ENCODE measurements around the gene TP63.
A peak's percentile ranks its signal among the peaks of the same experiment; 100 is the strongest.
"Not testable (repeated sequence)": the region's sequence is repeated elsewhere in the genome, so short reads cannot be mapped to it uniquely, and the experiment has no call there.

Gene TP63

DNA sequence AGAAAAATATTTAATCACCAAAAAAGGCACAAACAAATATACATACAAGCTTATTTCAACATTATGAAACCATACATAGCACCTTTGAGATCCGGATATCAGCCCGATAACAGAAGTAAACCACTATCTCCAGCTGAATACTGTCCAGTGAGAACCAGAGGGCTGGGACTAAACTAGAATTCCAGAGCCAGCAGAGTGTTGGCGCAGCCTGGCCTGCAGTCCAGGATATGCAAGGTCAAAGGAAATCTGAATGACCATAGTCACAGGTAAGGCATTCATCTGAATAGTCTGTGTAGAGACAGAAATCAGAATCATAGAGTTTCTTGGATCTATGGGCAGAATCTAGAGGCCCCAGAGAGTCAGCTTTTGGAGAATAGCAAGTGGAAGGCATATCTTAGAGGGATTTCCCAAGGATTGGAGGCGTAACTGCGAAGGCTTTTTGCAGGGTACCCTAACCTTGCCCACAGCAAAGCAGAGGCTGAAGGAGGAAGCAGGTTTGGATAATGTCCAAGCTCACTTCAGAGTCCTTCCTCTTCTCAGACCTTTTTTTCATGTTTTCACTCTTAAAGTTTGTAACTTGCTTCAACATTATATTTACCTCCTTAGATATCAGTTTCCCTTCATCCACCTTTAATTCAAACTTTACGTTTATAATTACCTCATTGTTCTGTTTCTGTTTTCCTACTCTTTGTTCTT, 32.5 kb upstream of the TP63 start:
- no peak overlapping the region for H3K27ac Mint-ChIP-seq (ENCODE audit: low read depth)
- ATAC-seq (replicated peaks; ENCODE audit: extremely low read depth, poor library complexity, severe bottlenecking) (no peak), DNase-seq (ENCODE audit: low spot score in 2 of 2) (no peak)
- H3K4me1 Mint-ChIP-seq = no peaks in the 10 kb centered on the region
- no peak overlapping the region for H3K4me3 Mint-ChIP-seq
- H3K27me3 Mint-ChIP-seq = no peaks in the 10 kb centered on the region
- no peaks in the 10 kb centered on the region for H3K9me3 Mint-ChIP-seq
- H3K36me3 Mint-ChIP-seq (ENCODE audit: insufficient read depth) = no peaks in the 10 kb centered on the region

- H3K27ac Mint-ChIP-seq (ENCODE audit: low read depth) = no peak overlapping the region
- H3K4me3 Mint-ChIP-seq = no peak overlapping the region
- no peaks in the 10 kb centered on the region for H3K36me3 Mint-ChIP-seq (ENCODE audit: insufficient read depth)
- no peaks in the 10 kb centered on the region for H3K4me1 Mint-ChIP-seq
- DNase-seq (ENCODE audit: low spot score in 2 of 2) = no peak
- peaks cover 4% of the 10 kb centered on the region for H3K9me3 Mint-ChIP-seq
- ATAC-seq (replicated peaks; ENCODE audit: extremely low read depth, poor library complexity, severe bottlenecking) = no peak
- no peaks in the 10 kb centered on the region for H3K27me3 Mint-ChIP-seq
Observed at GRCh38 chr3:189602471-189602870, 28.7 kb upstream of the TP63 start.

DNA sequence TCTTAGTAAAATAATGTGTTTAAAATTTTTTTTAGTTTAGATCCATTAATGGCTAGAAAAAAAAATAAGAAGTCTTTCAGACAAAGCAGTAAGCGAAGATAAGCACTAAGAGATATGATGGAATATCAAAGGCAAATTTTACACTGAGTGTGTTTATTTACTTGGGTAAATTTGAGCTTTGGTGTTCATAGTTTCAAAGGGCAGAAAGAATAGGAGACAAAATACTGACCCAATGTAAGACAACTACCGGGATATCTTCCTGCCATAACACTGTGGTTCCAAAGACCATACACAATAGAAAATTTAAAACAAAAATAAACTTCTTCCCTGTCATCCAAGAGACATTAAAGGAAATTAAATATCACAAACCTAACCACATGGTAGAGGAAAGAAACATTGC, 25.5 kb upstream of the TP63 start:
- Mint-ChIP-seq H3K36me3 (ENCODE audit: insufficient read depth) (no peaks in the 10 kb centered on the region), H3K27me3 (no peaks in the 10 kb centered on the region), H3K4me3 (no peak overlapping the region), H3K27ac (ENCODE audit: low read depth) (no peak overlapping the region), H3K9me3 (peaks cover 9% of the 10 kb centered on the region), H3K4me1 (no peaks in the 10 kb centered on the region)
- ATAC-seq (replicated peaks; ENCODE audit: extremely low read depth, poor library complexity, severe bottlenecking) (no peak), DNase-seq (ENCODE audit: low spot score in 2 of 2) (no peak)

- no peak for ATAC-seq (replicated peaks; ENCODE audit: extremely low read depth, poor library complexity, severe bottlenecking)
- H3K27ac Mint-ChIP-seq (ENCODE audit: low read depth) = no peak overlapping the region
- H3K36me3 Mint-ChIP-seq (ENCODE audit: insufficient read depth) = no peaks in the 10 kb centered on the region
- DNase-seq (ENCODE audit: low spot score in 2 of 2) = no peak
- H3K4me1 Mint-ChIP-seq = no peaks in the 10 kb centered on the region
- H3K27me3 Mint-ChIP-seq = no peaks in the 10 kb centered on the region
- peaks cover 16% of the 10 kb centered on the region for H3K9me3 Mint-ChIP-seq
- no peak overlapping the region for H3K4me3 Mint-ChIP-seq
Observed at GRCh38 chr3:189606774-189607173, 24.4 kb upstream of the TP63 start.

GRCh38 chr3:189612641-189613040, 18.5 kb upstream of the TP63 start:
- ATAC-seq (replicated peaks; ENCODE audit: extremely low read depth, poor library complexity, severe bottlenecking); H3K27me3 Mint-ChIP-seq; H3K4me1 Mint-ChIP-seq; H3K27ac Mint-ChIP-seq (ENCODE audit: low read depth); H3K36me3 Mint-ChIP-seq (ENCODE audit: insufficient read depth); H3K4me3 Mint-ChIP-seq; DNase-seq (ENCODE audit: low spot score in 2 of 2): not testable (repeated sequence)
- peaks cover 11% of the 10 kb centered on the region for H3K9me3 Mint-ChIP-seq

- H3K27ac Mint-ChIP-seq (ENCODE audit: low read depth) = no peak overlapping the region
Observed at GRCh38 chr3:189613122-189613521, 18.1 kb upstream of the TP63 start.

GRCh38 chr3:189621948-189622603, 9.1 kb upstream of the TP63 start:
- Mint-ChIP-seq H3K27me3 (no peaks in the 10 kb centered on the region), H3K4me3 (no peak overlapping the region), H3K4me1 (no peaks in the 10 kb centered on the region), H3K36me3 (ENCODE audit: insufficient read depth) (no peaks in the 10 kb centered on the region), H3K9me3 (no peaks in the 10 kb centered on the region), H3K27ac (ENCODE audit: low read depth) (no peak overlapping the region)
- no peak for DNase-seq (ENCODE audit: low spot score in 2 of 2)
- ATAC-seq (replicated peaks; ENCODE audit: extremely low read depth, poor library complexity, severe bottlenecking) = no peak

More at GRCh38 chr3:189613122-189613521, 18.1 kb upstream of the TP63 start:
- H3K4me3 Mint-ChIP-seq = no peak overlapping the region
- DNase-seq (ENCODE audit: low spot score in 2 of 2) (no peak), ATAC-seq (replicated peaks; ENCODE audit: extremely low read depth, poor library complexity, severe bottlenecking) (no peak)
- H3K9me3 Mint-ChIP-seq = peaks cover 11% of the 10 kb centered on the region
- H3K36me3 Mint-ChIP-seq (ENCODE audit: insufficient read depth) = no peaks in the 10 kb centered on the region
- no peaks in the 10 kb centered on the region for H3K4me1 Mint-ChIP-seq
- H3K27me3 Mint-ChIP-seq = no peaks in the 10 kb centered on the region

DNA sequence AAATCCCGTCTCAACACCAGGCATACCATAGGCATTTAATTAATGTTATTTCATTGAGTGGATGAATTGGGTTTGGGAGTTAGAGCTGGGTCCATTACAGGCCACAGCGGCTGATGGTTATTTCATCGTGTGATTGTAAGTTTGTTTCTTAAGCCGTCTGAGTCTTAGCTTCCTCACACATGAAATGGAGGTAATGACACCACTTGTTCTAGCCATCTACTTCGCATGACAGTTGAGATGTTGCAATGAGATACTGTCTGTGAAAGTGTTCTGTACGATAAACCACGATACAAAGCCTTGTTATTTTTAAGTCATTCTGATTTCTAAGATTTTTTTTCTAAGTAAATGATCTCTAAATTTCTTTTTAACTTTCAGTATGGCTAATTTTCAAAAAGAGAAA, 8.6 kb upstream of the TP63 start:
- no peak overlapping the region for H3K27ac Mint-ChIP-seq (ENCODE audit: low read depth)
- DNase-seq (ENCODE audit: low spot score in 2 of 2) (no peak), ATAC-seq (replicated peaks; ENCODE audit: extremely low read depth, poor library complexity, severe bottlenecking) (no peak)

GRCh38 chr3:189624130-189624529, 7.1 kb upstream of the TP63 start:
- ATAC-seq (replicated peaks; ENCODE audit: extremely low read depth, poor library complexity, severe bottlenecking) (no peak), DNase-seq (ENCODE audit: low spot score in 2 of 2) (no peak)
- Mint-ChIP-seq H3K4me1 (no peaks in the 10 kb centered on the region), H3K9me3 (no peaks in the 10 kb centered on the region), H3K27ac (ENCODE audit: low read depth) (no peak overlapping the region), H3K4me3 (no peak overlapping the region), H3K36me3 (ENCODE audit: insufficient read depth) (no peaks in the 10 kb centered on the region), H3K27me3 (no peaks in the 10 kb centered on the region)

More for the DNA sequence above, 8.6 kb upstream of the TP63 start:
- H3K4me3 Mint-ChIP-seq = no peak overlapping the region
- no peaks in the 10 kb centered on the region for H3K36me3 Mint-ChIP-seq (ENCODE audit: insufficient read depth)
- H3K4me1 Mint-ChIP-seq = no peaks in the 10 kb centered on the region
- H3K27me3 Mint-ChIP-seq = no peaks in the 10 kb centered on the region
- H3K9me3 Mint-ChIP-seq = no peaks in the 10 kb centered on the region

GRCh38 chr3:189625071-189625470, 6.1 kb upstream of the TP63 start:
- Mint-ChIP-seq H3K9me3 (no peaks in the 10 kb centered on the region), H3K4me3 (no peak overlapping the region), H3K27ac (ENCODE audit: low read depth) (no peak overlapping the region), H3K4me1 (no peaks in the 10 kb centered on the region), H3K36me3 (ENCODE audit: insufficient read depth) (no peaks in the 10 kb centered on the region), H3K27me3 (no peaks in the 10 kb centered on the region)
- no peak for ATAC-seq (replicated peaks; ENCODE audit: extremely low read depth, poor library complexity, severe bottlenecking)
- DNase-seq (ENCODE audit: low spot score in 2 of 2) = no peak

DNA sequence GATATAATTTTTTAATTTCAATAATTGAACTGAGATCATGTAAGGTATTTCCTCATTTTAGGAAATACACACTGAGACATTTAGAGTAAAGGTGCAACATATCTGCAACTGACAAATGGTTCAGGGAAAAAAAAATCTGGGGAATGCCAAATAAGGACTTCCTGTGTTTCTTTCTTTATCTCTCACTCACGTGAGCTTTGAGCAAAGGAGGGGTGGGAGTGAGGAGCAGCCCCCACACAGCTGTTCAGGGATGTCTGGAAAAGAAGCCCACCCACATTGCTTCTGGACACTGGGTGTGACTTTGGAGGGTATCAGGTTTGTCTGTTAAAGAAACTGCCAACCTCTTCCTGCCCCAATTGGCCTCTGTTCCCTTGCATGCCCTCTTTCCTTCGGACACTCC, 5.6 kb upstream of the TP63 start:
- Mint-ChIP-seq H3K9me3 (no peaks in the 10 kb centered on the region), H3K4me3 (no peak overlapping the region), H3K27ac (ENCODE audit: low read depth) (no peak overlapping the region), H3K27me3 (no peaks in the 10 kb centered on the region), H3K4me1 (peaks cover 5% of the 10 kb centered on the region), H3K36me3 (ENCODE audit: insufficient read depth) (no peaks in the 10 kb centered on the region)
- DNase-seq (ENCODE audit: low spot score in 2 of 2) (no peak), ATAC-seq (replicated peaks; ENCODE audit: extremely low read depth, poor library complexity, severe bottlenecking) (no peak)

GRCh38 chr3:189626286-189626685, 4.9 kb upstream of the TP63 start:
- no peaks in the 10 kb centered on the region for H3K36me3 Mint-ChIP-seq (ENCODE audit: insufficient read depth)
- peaks cover 8% of the 10 kb centered on the region for H3K4me1 Mint-ChIP-seq
- ATAC-seq (replicated peaks; ENCODE audit: extremely low read depth, poor library complexity, severe bottlenecking) (no peak), DNase-seq (ENCODE audit: low spot score in 2 of 2) (no peak)
- H3K9me3 Mint-ChIP-seq = no peaks in the 10 kb centered on the region
- H3K27me3 Mint-ChIP-seq = no peaks in the 10 kb centered on the region
- no peak overlapping the region for H3K4me3 Mint-ChIP-seq
- H3K27ac Mint-ChIP-seq (ENCODE audit: low read depth) = no peak overlapping the region

- no peaks in the 10 kb centered on the region for H3K36me3 Mint-ChIP-seq (ENCODE audit: insufficient read depth)
- no peak overlapping the region for H3K27ac Mint-ChIP-seq (ENCODE audit: low read depth)
- H3K27me3 Mint-ChIP-seq = no peaks in the 10 kb centered on the region
- no peaks in the 10 kb centered on the region for H3K9me3 Mint-ChIP-seq
- ATAC-seq (replicated peaks; ENCODE audit: extremely low read depth, poor library complexity, severe bottlenecking) = no peak
- DNase-seq (ENCODE audit: low spot score in 2 of 2) = no peak
- H3K4me3 Mint-ChIP-seq = peak overlapping the region; percentile 39
- H3K4me1 Mint-ChIP-seq = peaks cover 8% of the 10 kb centered on the region
Observed at GRCh38 chr3:189629803-189630455, 1.3 kb upstream of the TP63 start.

Measured in central memory CD8-positive, alpha-beta T cell (primary cell).